ENCODE measurements around the gene ADCY9.
"Not testable (repeated sequence)": the region's sequence is repeated elsewhere in the genome, so short reads cannot be mapped to it uniquely, and the experiment has no call there.

ADCY9 gene

GRCh38 chr16:3968551-3968950 lies 147.7 kb downstream of the ADCY9 start:
- DNase-seq, result no peak

- DNase-seq, result no peak
These were observed 149.6 kb downstream of the ADCY9 start for GRCh38 chr16:3966681-3967080.

GRCh38 chr16:3965781-3966582 lies 150.3 kb downstream of the ADCY9 start:
- DNase-seq, result no peak

- no peak for DNase-seq
These were observed 150.9 kb downstream of the ADCY9 start for GRCh38 chr16:3965306-3965705.

- no peak for DNase-seq
These were observed 151.5 kb downstream of the ADCY9 start for GRCh38 chr16:3964686-3965290.

GRCh38 chr16:3963886-3964685 lies 152.2 kb downstream of the ADCY9 start:
- DNase-seq, result no peak

- DNase-seq, result no peak
These were observed 153.0 kb downstream of the ADCY9 start for GRCh38 chr16:3963203-3963602.

- no peak for DNase-seq
These were observed 154.8 kb downstream of the ADCY9 start for GRCh38 chr16:3961449-3961849.

GRCh38 chr16:3959926-3960590 lies 156.2 kb downstream of the ADCY9 start:
- not testable (repeated sequence) for DNase-seq

GRCh38 chr16:3959148-3959547 lies 157.1 kb downstream of the ADCY9 start:
- DNase-seq, result no peak

GRCh38 chr16:3957344-3957980 lies 158.8 kb downstream of the ADCY9 start:
- DNase-seq, result no peak

- no peak for DNase-seq
These were observed 161.8 kb downstream of the ADCY9 start for GRCh38 chr16:3954411-3954921.

GRCh38 chr16:3953728-3954410 lies 162.4 kb downstream of the ADCY9 start:
- no peak for DNase-seq

GRCh38 chr16:3952737-3953131 lies 163.5 kb downstream of the ADCY9 start:
- DNase-seq, result no peak

GRCh38 chr16:3951861-3952736 lies 164.1 kb downstream of the ADCY9 start:
- no peak for DNase-seq

GRCh38 chr16:3951380-3951779 lies 164.9 kb downstream of the ADCY9 start:
- not testable (repeated sequence) for DNase-seq

- peak; percentile 47 for DNase-seq
These were observed 165.7 kb downstream of the ADCY9 start for GRCh38 chr16:3950343-3951193.

GRCh38 chr16:3949946-3950342 lies 166.3 kb downstream of the ADCY9 start:
- no peak for DNase-seq

- no peak for DNase-seq
These were observed 167.0 kb downstream of the ADCY9 start for GRCh38 chr16:3949287-3949686.
